K562 (cell line): ENCODE data around the gene DMXL1. TPM values are rescaled to one million over a fixed set of nuclear protein-coding genes. Genes with fewer than 3 reads are reported as not detected.
A peak's percentile ranks its signal among the peaks of the same experiment; 100 is the strongest.

Experiments used
- ATF3 ChIP-seq, 2 experiments: fragments of 450-650 bp in 1 of 2; sonication (generic) in 1 of 2; formaldehyde crosslinking in 1 of 2; IDR thresholded peaks in 1 of 2; conservative IDR thresholded peaks in 1 of 2; 2 replicates each; pipeline versions ENCODE4 v1.6.1 to v1.8.1; 2016 to 2023; ENCODE audit warnings: mild to moderate bottlenecking in 2 of 2, moderate library complexity in 2 of 2, inconsistent platforms in 1 of 2, missing genetic modification reagents in 1 of 2
- BCLAF1 ChIP-seq, 2 experiments: fragments of 450-650 bp in 1 of 2; IDR thresholded peaks; 2 replicates each; pipeline ENCODE4 v1.6.1; 2011 to 2017; ENCODE audit warnings: low read depth in 2 of 2, antibody characterized with exemption in 1 of 2, borderline replicate concordance in 1 of 2, low read length in 1 of 2, mild to moderate bottlenecking in 1 of 2, mixed read lengths in 1 of 2; ENCODE audit not compliant: control insufficient read depth in 1 of 2
- BMI1 ChIP-seq: fragments of 150-350 bp; IDR thresholded peaks from 2 replicates; pipeline ENCODE4 v1.6.1; 2014; ENCODE audit warnings: low read length
- ELK3 ChIP-seq: fragments of 450-650 bp; formaldehyde crosslinking; IDR thresholded peaks from 2 replicates; pipeline ENCODE4 v1.4.0; 2020; ENCODE audit warnings: mild to moderate bottlenecking
- JUND ChIP-seq, 2 experiments: IDR thresholded peaks; 2 replicates in 1 of 2; 3 replicates in 1 of 2; pipeline ENCODE4 v1.6.1; 2011; ENCODE audit warnings: borderline replicate concordance in 2 of 2, low read depth in 2 of 2, low read length in 2 of 2, improper control_type of control experiment in 1 of 2, missing biosample characterization in 1 of 2, missing genetic modification characterization in 1 of 2, missing genetic modification reagents in 1 of 2
- MITF ChIP-seq: IDR thresholded peaks from 2 replicates; pipeline ENCODE4 v1.6.1; 2014; ENCODE audit warnings: antibody characterized with exemption
- NCOA4 ChIP-seq: fragments of 450-650 bp; IDR thresholded peaks from 2 replicates; pipeline ENCODE4 v1.6.1; 2018; ENCODE audit warnings: mild to moderate bottlenecking; ENCODE audit not compliant: partially characterized antibody
- STAT5A ChIP-seq: IDR thresholded peaks from 2 replicates; pipeline ENCODE4 v1.6.1; 2012; ENCODE audit warnings: low read length, inconsistent platforms, borderline replicate concordance
- TFE3 ChIP-seq: fragments of 450-650 bp; formaldehyde crosslinking; IDR thresholded peaks from 2 replicates; pipeline ENCODE4 v1.4.0; 2020; ENCODE audit warnings: mild to moderate bottlenecking, mixed read lengths
- polyA plus RNA-seq, 8 experiments: library from polyadenylated mRNA; depleted of rRNA in 4 of 8; stranded (reverse) in 5 of 8; unstranded in 3 of 8; fragments of >200 nt; fragmentation: Nextera tagmentation in 2 of 8; fragmentation: Illumina TruSeq in 1 of 8; extraction: Ambion mirVana in 2 of 8; extraction: Trizol in 1 of 8; gene quantifications; 2 replicates each; pipeline versions ENCODE4 v1.2.1 to v1.2.3, GENCODE V29; 2011 to 2014; ENCODE audit warnings: inconsistent platforms in 1 of 8, missing spikeins in 1 of 8
- total RNA-seq, 7 experiments: library from RNA; depleted of rRNA in 6 of 7; stranded (reverse); fragments of >200 nt in 6 of 7; fragmentation: Illumina TruSeq in 2 of 7; extraction: Trizol in 2 of 7; gene quantifications; 2 replicates each; pipeline versions ENCODE4 v1.2.1 to v1.2.3, GENCODE V29; 2011 to 2021; ENCODE audit warnings: low replicate concordance in 1 of 7

DMXL1 gene
- total and polyA plus RNA-seq, 9 of the 15 experiments (the other 6 are each of a cell fraction or from before 2014, with no cell fraction given) = 8.3 to 40.3 (median 30.6) TPM

- TF ChIP-seq BCLAF1 (IDR thresholded peaks at IDR 0.05; ENCODE audit: borderline replicate concordance in 1 of 2, control insufficient read depth in 1 of 2, low read depth in 2 of 2, low read length in 1 of 2) (no peak), TFE3 (no peak), NCOA4 (no peak), MITF (no peak), ELK3 (CRISPR knock-in tag) (no peak), STAT5A (no peak), ATF3 (IDR thresholded peaks at IDR 0.05) (no peak), ATF3 (CRISPR knock-in tag; conservative IDR thresholded peaks at IDR 0.05) (no peak), JUND (IDR thresholded peaks at IDR 0.05; ENCODE audit: borderline replicate concordance, low read depth, low read length) (peak; percentile 25; the same call in 1 of the 2 replicates), JUND (tag; IDR thresholded peaks at IDR 0.05; ENCODE audit: borderline replicate concordance, low read depth, low read length) (no peak), BMI1 (no peak)
These were observed 7.1 kb upstream of the DMXL1 start (continued) for GRCh38 chr5:119063579-119064379.
